Limb (tissue), 2 donors: ENCODE data around the gene SESTD1.
"Not testable (repeated sequence)": the region's sequence is repeated elsewhere in the genome, so short reads cannot be mapped to it uniquely, and the experiment has no call there.

ENCODE experiments used
- DNase-seq, 2 donors: peaks; one replicate each; pipeline ENCODE4 v3.0.0-alpha.2; 2016; ENCODE audit errors: extremely low spot score in 2 of 2

SESTD1 gene

DNA sequence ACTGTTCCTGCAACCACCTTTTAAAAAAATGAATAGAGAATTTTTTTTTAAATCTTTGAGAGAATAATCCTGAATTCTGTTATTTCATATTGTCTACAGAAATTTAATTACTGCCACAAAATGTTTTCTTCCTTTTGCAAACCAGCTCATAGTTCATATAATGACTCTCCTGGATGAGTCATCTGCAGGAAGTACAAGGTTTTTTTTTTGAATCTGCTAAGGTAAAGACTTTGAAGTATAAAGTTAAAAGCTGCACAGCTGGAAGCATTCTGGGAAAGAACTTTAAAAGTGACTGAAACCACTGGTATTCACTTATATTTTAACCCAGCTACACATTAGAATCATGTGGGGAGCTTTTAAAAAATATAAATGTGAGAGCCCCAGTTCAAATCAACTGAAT lies 25.4 kb downstream of the SESTD1 start:
- no peak for DNase-seq

DNA sequence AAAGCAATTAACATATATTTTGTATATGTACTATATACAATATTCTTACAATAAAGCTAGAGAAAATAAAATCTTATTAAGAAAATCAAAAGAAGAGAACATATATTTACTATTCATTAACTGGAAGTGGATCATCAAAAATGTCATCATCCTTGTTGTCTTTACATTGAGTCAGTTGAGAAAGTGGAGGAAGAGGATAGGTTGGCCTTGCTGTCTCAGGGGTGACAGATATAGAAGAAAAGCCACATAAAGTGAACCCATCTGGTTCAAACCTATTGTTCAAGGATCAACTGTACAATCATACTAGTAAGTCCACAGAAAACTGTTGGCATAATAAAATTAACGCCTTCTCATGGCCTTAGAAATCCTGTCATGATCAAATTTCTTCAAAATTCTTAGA lies 26.6 kb downstream of the SESTD1 start:
- DNase-seq, result no peak

DNA sequence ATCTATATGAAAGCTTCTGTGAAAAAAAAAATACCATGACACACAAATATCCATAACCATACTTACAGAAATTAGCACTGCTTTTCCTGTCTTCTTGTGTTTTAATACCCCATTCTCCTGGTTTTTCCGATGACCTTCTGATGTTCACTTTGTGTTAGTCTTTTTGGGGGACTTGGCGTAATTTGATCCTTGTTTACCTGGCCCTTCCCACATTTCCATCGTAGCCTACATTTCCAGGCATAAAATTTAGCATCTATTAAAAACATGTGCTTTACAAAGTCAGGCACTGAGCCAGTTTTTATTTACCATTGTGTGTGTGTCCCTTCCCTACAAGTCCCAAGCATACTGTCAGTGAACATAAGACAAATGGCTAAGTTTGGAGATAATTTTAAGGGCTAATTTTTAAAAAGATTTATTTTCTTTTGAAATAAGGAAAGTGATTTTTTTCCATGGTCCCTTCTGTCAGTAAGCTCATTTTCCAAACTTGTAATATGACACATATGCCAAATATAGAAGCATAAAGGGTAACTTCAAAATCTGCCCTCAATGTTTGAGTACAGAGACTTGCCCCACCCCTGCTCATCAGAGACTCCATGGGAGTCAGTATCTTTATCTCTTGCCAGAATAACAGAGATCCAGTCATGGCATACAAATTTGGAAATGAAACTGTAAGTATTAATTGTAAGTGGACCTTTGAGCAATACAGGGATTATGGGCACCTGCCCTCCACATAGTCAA lies 27.3 kb downstream of the SESTD1 start:
- peak in 1 of 2 donors; percentile 23 for DNase-seq

DNA sequence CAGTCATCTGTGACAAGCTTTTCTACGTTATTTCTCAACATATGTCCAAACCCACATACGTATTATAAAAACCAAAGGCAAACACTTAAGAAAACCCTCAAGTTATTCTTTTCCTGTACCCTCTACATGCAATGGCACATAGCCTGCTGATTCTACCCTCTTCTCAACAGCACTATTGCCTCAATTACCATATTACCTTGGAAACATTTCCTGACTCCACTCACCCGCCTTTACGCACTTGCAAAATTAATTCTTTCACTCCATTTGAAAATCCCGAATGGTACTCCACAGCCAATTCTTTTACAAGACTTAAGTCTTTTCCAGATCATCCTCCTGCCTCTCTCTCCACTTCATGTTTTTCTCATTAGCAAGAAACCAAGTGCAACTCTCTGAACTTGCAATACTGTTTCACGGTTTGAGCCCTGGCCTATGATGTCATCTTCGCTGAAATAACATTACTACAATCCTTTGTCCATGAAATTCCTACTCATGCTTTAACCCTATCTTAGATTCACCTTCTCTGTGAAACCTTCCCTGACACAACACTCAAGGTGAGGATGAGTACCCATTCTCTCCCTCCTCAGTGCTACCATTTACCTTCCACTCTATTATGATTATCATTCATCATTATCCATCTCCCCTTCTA lies 29.0 kb downstream of the SESTD1 start:
- peak in 1 of 2 donors; percentile 58 for DNase-seq

DNA sequence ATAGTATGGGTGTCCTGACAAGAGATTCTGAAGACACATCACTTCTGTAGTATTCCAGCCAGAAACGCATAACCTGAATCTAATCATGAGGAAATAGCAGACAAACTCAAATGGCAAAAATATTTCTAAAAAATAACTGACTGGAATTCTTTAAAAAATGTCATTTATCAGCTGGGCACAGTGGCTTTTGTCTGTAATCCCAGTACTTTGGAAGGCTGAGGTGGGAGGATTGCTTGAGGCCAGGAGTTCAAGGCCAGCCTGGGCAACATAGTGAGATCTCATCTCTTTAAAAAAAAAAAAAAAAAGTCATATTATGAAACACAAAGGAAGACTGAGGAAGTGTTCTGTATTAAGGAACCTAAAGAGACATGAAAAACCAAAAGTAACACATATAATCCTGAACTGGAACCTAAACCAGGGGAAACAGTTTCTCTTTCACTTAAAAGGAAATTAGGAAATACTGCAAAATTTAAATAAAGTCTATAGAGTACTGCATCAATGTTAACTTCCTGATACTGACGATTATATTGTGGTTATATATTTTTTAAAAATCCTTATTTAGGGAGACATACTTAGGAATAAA lies 29.9 kb downstream of the SESTD1 start:
- no peak for DNase-seq

DNA sequence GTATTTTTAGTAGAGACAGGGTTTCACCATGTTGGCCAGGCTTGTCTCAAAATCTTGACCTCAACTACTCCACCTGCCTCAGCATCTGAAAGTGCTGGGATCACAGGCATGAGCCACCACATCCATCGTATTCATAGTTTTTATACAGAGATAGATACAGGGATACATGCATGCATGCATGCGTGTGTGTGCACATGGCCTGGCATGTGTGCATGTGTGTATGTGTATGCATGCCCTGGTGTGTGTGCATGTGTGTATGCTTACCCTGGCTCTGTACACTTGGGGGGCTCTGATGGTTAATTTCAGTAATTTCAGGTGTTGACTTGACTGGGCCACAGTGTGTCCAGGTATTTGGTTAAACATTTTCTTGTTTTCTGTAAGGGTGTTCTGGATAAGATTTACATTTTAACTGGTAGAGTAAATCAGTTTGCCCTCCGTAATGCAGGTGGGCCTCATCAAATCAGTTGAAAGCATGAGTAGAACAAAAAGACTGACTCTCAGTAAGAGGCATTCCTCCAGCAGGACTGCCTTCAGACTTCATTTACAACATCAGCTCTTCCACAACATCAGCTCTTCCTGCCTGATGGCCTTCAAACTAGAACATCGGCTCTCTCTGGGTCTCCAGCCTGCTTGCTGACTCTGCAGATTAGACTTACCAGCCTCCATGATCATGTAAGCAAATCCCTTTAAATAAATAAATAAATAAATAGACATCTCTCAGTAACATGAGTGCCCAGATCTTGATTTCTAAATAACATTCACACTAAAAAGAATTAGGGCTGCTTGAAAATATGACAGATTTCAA lies 30.8 kb downstream of the SESTD1 start:
- DNase-seq, result no peak

DNA sequence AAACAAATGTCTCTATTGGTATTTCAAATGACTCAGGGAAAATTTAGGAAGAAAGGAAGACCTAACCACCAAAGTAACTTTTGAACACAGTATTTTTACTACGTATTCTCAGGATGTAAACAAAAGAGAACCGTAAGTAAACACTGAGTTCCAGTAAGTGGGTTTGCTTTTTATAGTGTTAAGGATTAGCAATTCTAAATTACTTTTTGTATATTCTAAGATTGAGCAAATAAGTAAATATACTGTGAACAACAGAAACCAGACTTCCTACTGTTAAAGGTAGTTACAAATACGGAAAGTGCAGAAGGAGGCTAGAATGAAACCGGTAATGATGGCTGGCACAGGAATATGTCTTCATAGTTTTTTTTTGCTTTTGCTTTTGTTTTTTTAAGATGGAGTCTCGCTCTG lies 31.5 kb downstream of the SESTD1 start:
- DNase-seq, result no peak

DNA sequence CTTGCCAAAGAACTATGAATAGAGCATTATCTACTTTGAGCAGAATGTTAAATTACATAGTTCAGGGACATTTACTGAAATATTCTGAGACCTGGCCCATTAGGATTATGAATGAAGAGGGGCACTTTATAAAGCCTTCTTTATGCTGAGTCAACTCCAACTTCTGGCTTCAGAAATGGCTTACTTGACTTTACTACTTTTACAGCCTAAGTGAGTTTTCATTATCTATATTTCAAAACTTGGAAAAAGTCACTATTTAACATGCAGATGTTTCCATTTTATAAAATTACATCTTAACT lies 37.7 kb downstream of the SESTD1 start:
- no peak for DNase-seq

DNA sequence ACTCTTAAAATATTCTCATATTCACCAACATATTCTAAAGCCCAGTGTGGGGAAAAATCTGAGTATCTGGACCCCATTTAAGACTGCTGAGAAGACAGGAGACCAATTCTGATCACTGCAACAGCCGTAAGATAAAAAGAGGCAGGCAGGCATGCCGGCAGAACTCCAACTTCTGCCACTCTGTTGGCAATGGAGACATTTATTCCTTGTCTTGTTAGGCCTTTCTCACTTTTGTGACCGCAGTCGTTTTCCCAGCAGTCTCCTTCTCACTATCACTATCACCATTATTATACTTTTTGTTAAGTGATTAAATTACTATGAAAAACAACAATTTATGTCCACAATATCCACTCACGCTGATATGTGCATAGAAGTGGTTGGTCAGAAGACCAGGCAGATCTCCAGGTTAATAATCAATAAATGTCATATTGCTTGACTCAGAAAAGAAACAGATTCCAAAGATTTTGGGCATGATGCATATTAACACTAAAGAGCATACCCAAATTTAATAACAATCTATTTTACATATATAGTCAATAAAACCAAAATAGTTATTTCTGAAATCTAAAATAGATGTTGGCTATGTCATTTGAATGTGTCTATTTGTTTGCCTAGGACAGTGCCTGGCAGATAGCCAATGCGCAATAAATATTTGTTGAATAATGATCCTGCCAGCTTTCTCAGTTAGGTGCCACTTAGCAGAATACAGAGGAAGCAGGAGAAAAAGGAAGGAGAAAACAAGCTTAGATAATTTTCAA lies 38.2 kb downstream of the SESTD1 start:
- DNase-seq, result no peak

DNA sequence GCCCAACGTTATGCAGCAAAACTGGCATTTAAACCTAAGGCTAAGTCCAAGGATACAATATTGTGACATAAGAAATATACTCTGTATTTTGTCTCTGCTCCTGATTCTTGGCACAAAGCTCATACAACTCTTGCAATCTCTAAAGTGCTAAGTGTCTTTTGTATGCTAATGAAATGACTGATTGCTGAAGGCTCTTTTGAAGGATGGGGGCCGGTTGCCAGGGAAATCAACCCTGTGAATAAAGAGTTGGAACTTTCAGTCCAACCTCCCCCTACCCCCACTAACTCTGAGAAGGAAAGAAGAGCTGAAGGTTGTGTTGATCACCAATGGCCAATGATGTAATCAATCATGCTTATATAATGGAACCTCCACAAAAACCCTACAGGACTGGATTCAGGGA lies 40.3 kb downstream of the SESTD1 start:
- DNase-seq, result no peak

DNA sequence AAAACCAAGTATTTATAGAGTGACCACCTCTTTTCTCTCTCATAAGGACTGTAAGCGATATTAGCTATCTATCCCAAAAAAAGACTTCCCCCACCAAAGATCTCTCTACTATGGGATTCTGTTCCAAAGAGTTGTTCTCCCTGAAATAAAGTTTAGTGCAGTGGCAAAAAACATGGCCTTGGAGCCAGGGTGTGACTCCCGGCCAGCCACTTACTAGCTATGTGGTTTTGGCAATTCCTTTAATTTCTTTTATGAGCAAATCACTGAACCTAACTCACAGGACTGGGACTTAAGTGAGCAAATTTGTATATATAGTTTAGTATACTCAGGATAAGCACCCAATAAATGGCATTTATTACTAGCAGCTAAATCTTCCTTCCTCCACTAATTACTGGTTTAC lies 42.6 kb downstream of the SESTD1 start:
- no peak for DNase-seq

DNA sequence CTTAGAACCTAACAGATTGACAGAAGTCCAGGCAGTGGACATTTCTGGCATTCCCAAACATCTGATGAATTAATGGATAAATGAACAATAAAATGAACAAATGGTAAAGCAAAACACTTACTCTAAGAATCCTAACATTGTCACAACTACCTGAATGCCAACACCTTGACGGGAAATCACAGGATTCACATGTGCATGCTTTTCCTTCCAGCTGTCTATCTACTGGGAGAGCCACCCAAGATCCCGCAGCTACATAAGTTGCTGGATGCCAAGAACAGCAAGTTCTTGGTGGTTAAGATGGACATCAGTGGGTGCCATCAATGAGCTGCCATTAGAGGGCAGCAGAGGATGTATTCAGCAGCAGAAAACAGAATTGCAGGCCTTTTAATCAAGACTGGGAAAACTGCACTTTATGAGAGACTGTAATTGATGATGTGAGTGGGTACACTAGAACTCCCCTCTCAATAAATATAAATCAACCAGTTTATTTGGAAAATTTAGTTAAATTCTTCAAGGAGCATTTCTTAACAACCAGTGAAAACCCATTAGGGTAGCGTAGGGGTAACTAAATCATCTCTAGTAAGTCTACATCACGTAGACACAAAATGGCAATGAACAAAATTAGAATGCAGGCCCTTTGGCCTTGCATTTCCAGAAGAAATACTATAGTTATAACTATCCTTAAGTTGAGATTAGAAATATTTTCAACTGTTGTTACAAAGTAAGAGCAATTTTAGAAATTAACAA lies 45.6 kb downstream of the SESTD1 start:
- DNase-seq, result peak; percentile 65 to 67

DNA sequence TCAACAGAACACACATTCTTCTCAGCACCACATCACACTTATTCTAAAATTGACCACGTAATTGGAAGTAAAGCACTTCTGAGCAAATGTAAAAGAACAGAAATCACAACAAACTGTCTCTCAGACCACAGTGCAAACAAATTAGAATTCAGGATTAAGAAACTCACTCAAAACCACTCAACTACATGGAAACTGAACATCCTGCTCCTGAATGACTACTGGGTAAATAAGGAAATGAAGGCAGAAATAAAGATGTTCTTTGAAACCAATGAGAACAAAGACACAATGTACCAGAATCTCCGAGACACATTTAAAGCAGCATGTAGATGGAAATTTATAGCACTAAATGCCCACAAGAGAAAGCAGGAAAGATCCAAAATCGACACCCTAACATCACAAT lies 50.0 kb downstream of the SESTD1 start:
- not testable (repeated sequence) for DNase-seq

DNA sequence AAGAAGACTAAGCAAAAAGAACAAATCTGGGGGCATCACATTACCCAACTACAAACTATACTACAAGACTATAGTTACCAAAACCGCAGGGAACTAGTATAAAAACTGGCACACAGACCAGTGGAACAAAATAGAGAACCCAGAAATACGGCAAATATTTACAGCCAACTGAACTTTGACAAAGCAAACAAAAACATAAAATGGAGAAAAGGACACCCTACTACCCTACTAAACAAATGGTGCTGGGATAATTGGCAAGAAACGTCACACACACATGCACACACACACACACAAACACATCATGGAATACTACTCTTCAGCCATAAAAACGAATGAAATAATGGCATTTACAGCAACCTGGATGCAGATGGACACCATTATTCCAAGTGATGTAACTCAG lies 53.3 kb downstream of the SESTD1 start:
- DNase-seq, result no peak

DNA sequence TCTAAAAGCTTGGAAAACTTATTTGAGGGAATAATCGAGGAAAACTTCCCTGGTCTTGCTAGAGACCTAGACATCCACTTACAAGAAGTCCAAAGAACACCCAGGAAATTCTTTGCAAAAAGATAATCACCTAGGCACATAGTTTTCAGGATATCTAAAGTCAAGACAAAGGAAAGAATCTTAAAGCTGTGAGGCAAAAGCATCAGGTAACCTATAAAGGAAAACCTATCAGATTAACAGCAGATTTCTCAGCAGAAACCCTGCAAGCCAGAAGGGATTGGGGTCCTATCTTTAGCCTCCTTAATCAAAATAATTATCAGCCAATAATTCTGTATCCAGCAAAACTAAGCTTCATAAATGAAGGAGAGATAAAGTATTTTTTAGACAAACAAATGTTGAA lies 56.4 kb downstream of the SESTD1 start:
- DNase-seq, result not testable (repeated sequence)

DNA sequence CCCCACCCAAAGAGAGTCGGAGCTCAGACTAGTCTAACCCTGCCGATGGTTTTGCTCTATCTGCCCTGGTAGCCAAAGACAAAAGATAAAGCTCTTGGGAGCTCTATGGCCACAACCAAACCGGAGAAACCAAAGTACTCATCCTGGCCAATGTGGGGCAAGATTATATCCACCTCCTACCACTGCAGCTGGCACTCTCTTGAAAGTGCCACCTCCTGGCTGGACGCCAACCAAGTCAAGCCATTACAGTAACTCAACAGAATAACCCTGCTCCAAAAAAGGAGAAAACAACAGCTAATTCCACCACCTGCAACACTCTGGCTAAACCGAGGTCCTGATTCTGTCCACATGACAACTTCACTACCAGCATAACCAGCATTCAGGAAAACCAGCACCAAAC lies 57.6 kb downstream of the SESTD1 start:
- no peak for DNase-seq

DNA sequence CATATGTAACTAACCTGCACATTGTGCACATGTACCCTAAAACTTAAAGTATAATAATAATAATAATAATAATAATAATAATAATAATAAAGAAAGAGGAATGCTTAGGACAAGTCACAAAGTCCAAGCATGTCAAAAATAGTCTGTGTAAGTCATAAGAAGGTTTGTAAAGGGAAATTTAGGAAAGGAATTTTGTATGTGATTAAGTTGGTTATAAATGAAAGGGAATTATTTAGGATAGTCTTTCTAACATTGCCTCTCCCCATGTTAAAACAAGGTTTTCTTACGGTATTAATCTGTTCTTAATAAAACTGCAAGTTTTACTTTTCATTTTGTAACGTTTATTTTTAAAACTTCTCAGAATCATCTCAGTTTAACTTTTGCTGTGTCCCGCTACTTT lies 62.8 kb downstream of the SESTD1 start:
- no peak for DNase-seq

DNA sequence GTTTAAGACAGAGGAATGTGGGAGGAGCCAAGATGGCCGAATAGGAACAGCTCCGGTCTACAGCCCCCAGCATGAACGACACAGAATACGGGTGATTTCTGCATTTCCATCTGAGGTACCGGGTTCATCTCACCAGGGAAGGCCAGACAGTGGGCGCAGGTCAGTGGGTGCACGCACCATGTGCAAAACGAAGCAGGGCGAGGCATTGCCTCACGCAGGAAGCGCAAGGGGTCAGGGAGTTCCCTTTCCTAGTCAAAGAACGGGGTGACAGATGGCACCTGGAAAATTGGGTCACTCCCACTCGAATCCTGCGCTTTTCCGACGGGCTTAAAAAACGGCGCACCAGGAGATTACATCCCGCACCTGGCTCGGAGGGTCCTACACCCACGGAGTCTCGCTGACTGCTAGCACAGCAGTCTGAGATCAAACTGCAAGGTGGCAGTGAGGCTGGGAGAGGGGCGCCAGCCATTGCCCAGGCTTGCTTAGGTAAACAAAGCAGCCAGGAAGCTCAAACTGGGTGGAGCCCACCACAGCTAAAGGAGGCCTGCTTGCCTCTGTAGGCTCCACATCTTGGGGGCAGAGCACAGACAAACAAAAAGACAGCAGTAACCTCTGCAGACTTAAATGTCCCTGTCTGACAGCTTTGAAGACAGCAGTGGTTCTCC lies 68.6 kb downstream of the SESTD1 start:
- not testable (repeated sequence) for DNase-seq

DNA sequence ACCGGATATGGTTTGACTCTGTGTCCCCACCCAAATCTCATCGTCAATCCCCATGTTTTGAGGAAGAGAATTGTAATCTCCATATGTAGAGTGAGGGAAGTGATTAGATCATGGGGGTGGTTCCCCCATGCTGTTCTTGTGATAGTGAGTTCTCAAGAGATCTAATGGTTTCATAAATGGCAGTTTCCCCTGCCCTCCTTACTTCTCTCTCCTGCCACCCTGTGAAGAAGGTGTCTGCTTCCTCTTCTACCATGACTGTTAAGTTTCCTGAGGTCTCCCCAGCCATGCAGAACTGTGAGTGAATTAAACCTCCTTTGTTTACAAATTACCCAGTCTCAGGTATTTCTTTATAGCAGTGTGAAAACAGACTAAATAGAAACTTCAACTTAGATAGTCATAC lies 69.5 kb downstream of the SESTD1 start:
- no peak for DNase-seq

DNA sequence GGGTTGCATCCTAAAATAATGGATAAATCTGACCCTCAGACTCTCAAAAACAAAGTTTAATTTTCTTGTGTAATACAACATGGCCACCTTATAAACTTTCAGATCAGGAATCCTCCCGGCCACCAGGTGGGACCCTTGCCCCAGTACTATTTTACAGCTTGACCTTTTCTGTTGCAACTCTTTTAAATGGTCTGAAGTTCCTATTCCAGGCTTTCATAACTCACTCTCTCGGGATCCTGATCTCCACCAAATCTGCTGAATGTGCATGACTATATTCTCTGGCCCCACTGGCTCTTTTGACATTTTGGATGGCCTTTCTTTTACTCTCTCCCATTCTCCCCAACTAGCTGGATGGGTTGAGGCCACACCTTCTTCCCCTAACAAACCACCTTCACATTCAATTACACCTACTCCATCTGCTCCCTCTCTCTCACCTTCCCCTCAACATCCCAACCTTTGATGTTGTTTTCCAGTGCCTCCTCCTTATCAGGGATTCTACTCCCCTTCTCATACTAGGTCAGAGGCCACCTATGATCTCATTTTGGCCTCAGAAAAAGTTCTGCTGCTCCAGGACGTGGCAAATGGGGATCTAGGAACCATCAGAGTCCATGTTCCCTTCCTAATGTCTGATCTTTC lies 70.8 kb downstream of the SESTD1 start:
- no peak for DNase-seq
